GM12874 (cell line): ENCODE measurements around the gene CDH13.

Experiments
- CTCF ChIP-seq: IDR thresholded peaks from 2 replicates; pipeline ENCODE4 v1.5.1; 2011; ENCODE audit warnings: low read depth, mild to moderate bottlenecking, control low read depth, low read length, moderate library complexity; ENCODE audit not compliant: insufficient read depth

CDH13 gene

GRCh38 chr16:83727751-83728352 is 1101.1 kb downstream of the CDH13 start:
- TF ChIP-seq CTCF, result no peak

GRCh38 chr16:83728492-83728891 is 1101.7 kb downstream of the CDH13 start:
- TF ChIP-seq CTCF, result no peak

GRCh38 chr16:83730812-83731211 is 1104.0 kb downstream of the CDH13 start:
- no peak for TF ChIP-seq CTCF

- TF ChIP-seq CTCF, result no peak
These were observed 1105.8 kb downstream of the CDH13 start for GRCh38 chr16:83732536-83732935.

GRCh38 chr16:83733301-83733700 is 1106.5 kb downstream of the CDH13 start:
- TF ChIP-seq CTCF, result no peak

GRCh38 chr16:83734136-83734535 is 1107.4 kb downstream of the CDH13 start:
- no peak for TF ChIP-seq CTCF

GRCh38 chr16:83737729-83738354 is 1111.1 kb downstream of the CDH13 start:
- no peak for TF ChIP-seq CTCF
